Gastrocnemius medialis (tissue), 4 donors: Measurements from ENCODE around the gene MLYCD.

ENCODE experiments used
- POLR2A ChIP-seq, 2 donors: fragments of 450-650 bp; IDR thresholded peaks; one replicate each; pipeline ENCODE4 v1.6.1; 2017; ENCODE audit warnings: antibody characterized with exemption in 2 of 2, mild to moderate bottlenecking in 2 of 2, moderate library complexity in 2 of 2
- TF ChIP-seq, protein P1 (sequence below), 5 experiments: fragments of 450-650 bp in 3 of 5; fragments of 200-600 bp in 2 of 5; sonication (generic) in 2 of 5; IDR thresholded peaks in 4 of 5; conservative IDR thresholded peaks in 1 of 5; 1 replicate in 4 of 5; 2 replicates in 1 of 5; pipeline ENCODE4 v1.5.1; 2016 to 2019; ENCODE audit warnings: antibody characterized with exemption in 5 of 5, mild to moderate bottlenecking in 3 of 5, moderate library complexity in 3 of 5

- TF ChIP-seq, protein P1, sequence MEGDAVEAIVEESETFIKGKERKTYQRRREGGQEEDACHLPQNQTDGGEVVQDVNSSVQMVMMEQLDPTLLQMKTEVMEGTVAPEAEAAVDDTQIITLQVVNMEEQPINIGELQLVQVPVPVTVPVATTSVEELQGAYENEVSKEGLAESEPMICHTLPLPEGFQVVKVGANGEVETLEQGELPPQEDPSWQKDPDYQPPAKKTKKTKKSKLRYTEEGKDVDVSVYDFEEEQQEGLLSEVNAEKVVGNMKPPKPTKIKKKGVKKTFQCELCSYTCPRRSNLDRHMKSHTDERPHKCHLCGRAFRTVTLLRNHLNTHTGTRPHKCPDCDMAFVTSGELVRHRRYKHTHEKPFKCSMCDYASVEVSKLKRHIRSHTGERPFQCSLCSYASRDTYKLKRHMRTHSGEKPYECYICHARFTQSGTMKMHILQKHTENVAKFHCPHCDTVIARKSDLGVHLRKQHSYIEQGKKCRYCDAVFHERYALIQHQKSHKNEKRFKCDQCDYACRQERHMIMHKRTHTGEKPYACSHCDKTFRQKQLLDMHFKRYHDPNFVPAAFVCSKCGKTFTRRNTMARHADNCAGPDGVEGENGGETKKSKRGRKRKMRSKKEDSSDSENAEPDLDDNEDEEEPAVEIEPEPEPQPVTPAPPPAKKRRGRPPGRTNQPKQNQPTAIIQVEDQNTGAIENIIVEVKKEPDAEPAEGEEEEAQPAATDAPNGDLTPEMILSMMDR (IDR thresholded peaks at IDR 0.05 in 4 of 5, conservative IDR thresholded peaks at IDR 0.05 in 1 of 5) = peak; percentile 75 to 98 (median 92)
- TF ChIP-seq POLR2A (IDR thresholded peaks at IDR 0.05) = no peak
Observed at GRCh38 chr16:83926726-83927397, 27.9 kb downstream of the MLYCD start.
